H9 (cell line): ENCODE data around the gene DNAAF3. TPM values are rescaled to one million over a fixed set of nuclear protein-coding genes. Genes with fewer than 3 reads are reported as not detected.

Experiments
- DNase-seq: peaks from one replicate; pipeline ENCODE4 v3.0.0-alpha.2; 2017
- H2AFZ ChIP-seq: one replicate; pipeline ENCODE4 v1.6.1; 2013; ENCODE audit warnings: mild to moderate bottlenecking, low read length, control low read depth, moderate library complexity
- H2AK5ac ChIP-seq: 2 replicates; pipeline ENCODE4 v1.6.1; 2013; ENCODE audit warnings: low read length, control low read depth, mixed read lengths; ENCODE audit not compliant: insufficient read length
- H2BK120ac ChIP-seq: one replicate; pipeline ENCODE4 v1.6.1; 2013; ENCODE audit warnings: low read depth, mild to moderate bottlenecking, low read length, control low read depth, inconsistent platforms; ENCODE audit not compliant: poor library complexity, severe bottlenecking
- H2BK12ac ChIP-seq: 2 replicates; pipeline ENCODE4 v1.6.1; 2013; ENCODE audit warnings: low read length, control low read depth, mixed read lengths, low read depth; ENCODE audit not compliant: insufficient read length
- H2BK15ac ChIP-seq: 2 replicates; pipeline ENCODE4 v1.6.1; 2013; ENCODE audit warnings: low read depth, low read length, control low read depth
- H2BK20ac ChIP-seq: one replicate; pipeline ENCODE4 v1.6.1; 2013; ENCODE audit warnings: low read depth, mild to moderate bottlenecking, low read length, control low read depth, inconsistent platforms; ENCODE audit not compliant: poor library complexity, severe bottlenecking
- H2BK5ac ChIP-seq: 2 replicates; pipeline ENCODE4 v1.6.1; 2013; ENCODE audit warnings: low read length, control low read depth, mixed read lengths; ENCODE audit not compliant: insufficient read length
- H3K14ac ChIP-seq: 2 replicates; pipeline ENCODE4 v1.6.1; 2013; ENCODE audit warnings: low read length, control low read depth; ENCODE audit not compliant: insufficient read depth
- H3K18ac ChIP-seq: 2 replicates; pipeline ENCODE4 v1.6.1; 2013; ENCODE audit warnings: low read depth, mild to moderate bottlenecking, mixed read lengths, low read length, control low read depth; ENCODE audit not compliant: insufficient read length
- H3K23ac ChIP-seq: 2 replicates; pipeline ENCODE4 v1.6.1; 2013; ENCODE audit warnings: low read length, control low read depth, mixed read lengths, low read depth; ENCODE audit not compliant: insufficient read length
- H3K23me2 ChIP-seq: 2 replicates; pipeline ENCODE4 v1.6.1; 2013; ENCODE audit warnings: low read depth, mild to moderate bottlenecking, mixed read lengths, low read length, control low read depth; ENCODE audit not compliant: insufficient read length, poor library complexity, severe bottlenecking
- H3K27ac ChIP-seq: 2 replicates; pipeline ENCODE4 v1.5.1; 2013; ENCODE audit warnings: low read length, control low read depth, mixed read lengths, low read depth; ENCODE audit not compliant: insufficient read length
- H3K27me3 ChIP-seq: 2 replicates; pipeline ENCODE4 v1.6.1; 2013; ENCODE audit warnings: low read length, control low read depth, inconsistent platforms; ENCODE audit not compliant: insufficient read depth
- H3K4ac ChIP-seq: 2 replicates; pipeline ENCODE4 v1.6.1; 2013; ENCODE audit warnings: low read depth, mild to moderate bottlenecking, control low read depth, inconsistent platforms, low read length, moderate library complexity
- H3K4me1 ChIP-seq: 2 replicates; pipeline ENCODE4 v1.6.1; 2013; ENCODE audit warnings: low read length, control low read depth, inconsistent platforms; ENCODE audit not compliant: insufficient read depth
- H3K4me2 ChIP-seq: 2 replicates; pipeline ENCODE4 v1.6.1; 2013; ENCODE audit warnings: low read length, control low read depth, mixed read lengths; ENCODE audit not compliant: insufficient read length, insufficient read depth
- H3K56ac ChIP-seq: 2 replicates; pipeline ENCODE4 v1.6.1; 2013; ENCODE audit warnings: low read depth, mild to moderate bottlenecking, mixed read lengths, low read length, control low read depth; ENCODE audit not compliant: insufficient read length
- H3K79me1 ChIP-seq: 2 replicates; pipeline ENCODE4 v1.6.1; 2013; ENCODE audit warnings: low read depth, mild to moderate bottlenecking, moderate library complexity, low read length, control low read depth, inconsistent platforms; ENCODE audit not compliant: insufficient read depth, poor library complexity, severe bottlenecking
- H3K79me2 ChIP-seq: 2 replicates; pipeline ENCODE4 v1.6.1; 2013; ENCODE audit warnings: low read length, control low read depth, inconsistent platforms; ENCODE audit not compliant: insufficient read depth
- H3K9ac ChIP-seq: 2 replicates; pipeline ENCODE4 v1.6.1; 2013; ENCODE audit warnings: low read length, control low read depth, mixed read lengths; ENCODE audit not compliant: insufficient read length; ENCODE audit errors: extremely low read depth
- H3K9me3 ChIP-seq: one replicate; pipeline ENCODE4 v1.6.1; 2013; ENCODE audit warnings: low read depth, low read length, inconsistent platforms; ENCODE audit not compliant: control insufficient read depth
- H3T11ph ChIP-seq: one replicate; pipeline ENCODE4 v1.6.1; 2013; ENCODE audit warnings: mild to moderate bottlenecking, low read length, control low read depth, inconsistent platforms
- H4K20me1 ChIP-seq: one replicate; pipeline ENCODE4 v1.6.1; 2013; ENCODE audit not compliant: control insufficient read depth, insufficient read length, insufficient read depth
- H4K5ac ChIP-seq: 2 replicates; pipeline ENCODE4 v1.6.1; 2013; ENCODE audit warnings: low read depth, mild to moderate bottlenecking, mixed read lengths, low read length, control low read depth; ENCODE audit not compliant: insufficient read length
- H4K8ac ChIP-seq: replicated peaks from 2 replicates; pipeline ENCODE4 v1.6.1; 2013; ENCODE audit warnings: low read length, control low read depth, mixed read lengths, low read depth; ENCODE audit not compliant: insufficient read length
- H4K91ac ChIP-seq: 2 replicates; pipeline ENCODE4 v1.6.1; 2013; ENCODE audit warnings: low read depth, mild to moderate bottlenecking, moderate library complexity, mixed read lengths, low read length, control low read depth; ENCODE audit not compliant: insufficient read length
- H3K27ac Mint-ChIP-seq, 3 experiments: 2 replicates in 2 of 3; 3 replicates in 1 of 3; pipeline ENCODE4 v1.8.0; 2020 to 2021; ENCODE audit warnings: mixed read lengths in 3 of 3, mild to moderate bottlenecking in 1 of 3, moderate library complexity in 1 of 3
- H3K27me3 Mint-ChIP-seq: 2 replicates; pipeline ENCODE4 v1.8.0; 2021; ENCODE audit warnings: low read depth, mild to moderate bottlenecking, moderate library complexity, mixed read lengths
- H3K36me3 Mint-ChIP-seq, 3 experiments: 2 replicates in 2 of 3; 3 replicates in 1 of 3; pipeline ENCODE4 v1.8.0; 2020 to 2021; ENCODE audit warnings: low read depth in 3 of 3, mixed read lengths in 3 of 3; ENCODE audit not compliant: insufficient read depth in 1 of 3
- H3K4me1 Mint-ChIP-seq, 2 experiments: 2 replicates each; pipeline ENCODE4 v1.8.0; 2020; ENCODE audit warnings: mixed read lengths in 2 of 2
- H3K4me3 Mint-ChIP-seq, 2 experiments: 2 replicates in 1 of 2; 3 replicates in 1 of 2; pipeline ENCODE4 v1.8.0; 2020 to 2021; ENCODE audit warnings: mild to moderate bottlenecking in 2 of 2, mixed read lengths in 2 of 2, moderate library complexity in 1 of 2
- H3K9me3 Mint-ChIP-seq, 2 experiments: 2 replicates in 1 of 2; 3 replicates in 1 of 2; pipeline ENCODE4 v1.8.0; 2020; ENCODE audit warnings: mild to moderate bottlenecking in 2 of 2, mixed read lengths in 2 of 2, moderate library complexity in 1 of 2
- CTCF ChIP-seq: fragments of 200-600 bp; sonication (generic); conservative IDR thresholded peaks from 3 replicates; pipeline ENCODE4 v1.8.0; 2021; ENCODE audit warnings: antibody characterized with exemption, mild to moderate bottlenecking
- WGBS: extraction: QIAGEN DNeasy Blood & Tissue Kit; methylation state at CpG from one replicate; pipeline ENCODE4 v1.1.7; 2013; ENCODE audit warnings: missing lambda C conversion rate, low lambda C conversion rate, mixed read lengths; ENCODE audit not compliant: insufficient read length; ENCODE audit errors: extremely low coverage; 5-methylcytosine and 5-hydroxymethylcytosine counted together
- total RNA-seq: library from RNA; stranded (reverse); gene quantifications from 2 replicates; pipeline ENCODE4 v1.2.1, GENCODE V29; 2021

DNAAF3 gene
- total RNA-seq, 1 experiment from 2014 or later, result 4.6 TPM

- no peak overlapping the region for H2BK20ac ChIP-seq
- TF ChIP-seq CTCF, result no peak
- no peak overlapping the region for H4K91ac ChIP-seq
- H3K27me3 ChIP-seq, result no peaks in the 10 kb centered on the region
- H3K23ac ChIP-seq, result no peak overlapping the region
- no peaks in the 10 kb centered on the region for H3K79me1 ChIP-seq
- no peak overlapping the region for H3T11ph ChIP-seq
- Mint-ChIP-seq H3K36me3 (peaks cover 13 to 63% (median 34%) of the 10 kb centered on the region in 3 experiments), H3K4me3 (no peak overlapping the region), H3K9me3 (no peaks in the 10 kb centered on the region), H3K27me3 (no peaks in the 10 kb centered on the region), H3K4me1 (peaks cover 12 to 26% of the 10 kb centered on the region in 2 experiments), H3K27ac (0 out of 7 replicates have a peak overlapping the region, but pooled peaks of 1 of the 3 experiments have one; percentile 68)
- WGBS, result no CpG with 5 or more reads among the region's 9 CpGs
- H2AK5ac ChIP-seq, result no peak overlapping the region
- no peak overlapping the region for H3K14ac ChIP-seq
- no peak overlapping the region for H3K56ac ChIP-seq
- no peak overlapping the region for H2BK120ac ChIP-seq
- H2BK12ac ChIP-seq, result no peak overlapping the region
- no peaks in the 10 kb centered on the region; the same call in 1 of the 2 replicates for H3K4me1 ChIP-seq
- H3K27ac ChIP-seq, result no peak overlapping the region
- no peaks in the 10 kb centered on the region for H3K9me3 ChIP-seq
- H2BK15ac ChIP-seq, result no peak overlapping the region
- no peak overlapping the region for H2AFZ ChIP-seq
- no peak overlapping the region for H4K5ac ChIP-seq
- no peak overlapping the region for H3K9ac ChIP-seq
- H3K4ac ChIP-seq, result no peak overlapping the region
- no peaks in the 10 kb centered on the region for H4K20me1 ChIP-seq
- H4K8ac ChIP-seq, result no peak overlapping the region
- H3K18ac ChIP-seq, result no peak overlapping the region
- H2BK5ac ChIP-seq, result no peak overlapping the region
- no peak for DNase-seq
- no peaks in the 10 kb centered on the region for H3K23me2 ChIP-seq
- no peak overlapping the region for H3K4me2 ChIP-seq
- no peaks in the 10 kb centered on the region for H3K79me2 ChIP-seq
These were observed 28.5 kb downstream of the DNAAF3 start for GRCh38 chr19:55137915-55138314.
